ENCODE measurements around the gene THADA.
A peak's percentile ranks its signal among the peaks of the same experiment; 100 is the strongest.

Gene THADA

GRCh38 chr2:43188561-43189386 lies 407.1 kb downstream of the THADA start:
- DNase-seq, result no peak

GRCh38 chr2:43186679-43187374 lies 409.0 kb downstream of the THADA start:
- H3K36me3 Mint-ChIP-seq (ENCODE audit: low read depth), result no peaks in the 10 kb centered on the region
- H3K4me1 Mint-ChIP-seq, result peaks cover 55% of the 10 kb centered on the region
- H3K4me3 Mint-ChIP-seq, result no peak overlapping the region
- H3K27me3 Mint-ChIP-seq (ENCODE audit: low read depth, poor library complexity), result peaks cover 4% of the 10 kb centered on the region
- H3K27ac Mint-ChIP-seq, result peak overlapping the region; percentile 16
- DNase-seq, result no peak
- H3K9me3 Mint-ChIP-seq, result no peaks in the 10 kb centered on the region
- TF ChIP-seq CTCF (IDR thresholded peaks at IDR 0.05), result no peak

More at GRCh38 chr2:43188561-43189386, 407.1 kb downstream of the THADA start:
- Mint-ChIP-seq H3K9me3 (no peaks in the 10 kb centered on the region), H3K4me3 (no peak overlapping the region), H3K27ac (no peak overlapping the region), H3K36me3 (ENCODE audit: low read depth) (no peaks in the 10 kb centered on the region), H3K27me3 (ENCODE audit: low read depth, poor library complexity) (peaks cover 4% of the 10 kb centered on the region), H3K4me1 (peaks cover 65% of the 10 kb centered on the region)
- no peak for TF ChIP-seq CTCF (IDR thresholded peaks at IDR 0.05)

- Mint-ChIP-seq H3K27ac (peak overlapping the region; percentile 25), H3K27me3 (ENCODE audit: low read depth, poor library complexity) (peaks cover 4% of the 10 kb centered on the region), H3K9me3 (no peaks in the 10 kb centered on the region), H3K4me3 (no peak overlapping the region), H3K4me1 (peaks cover 55% of the 10 kb centered on the region), H3K36me3 (ENCODE audit: low read depth) (no peaks in the 10 kb centered on the region)
- no peak for DNase-seq
- no peak for TF ChIP-seq CTCF (IDR thresholded peaks at IDR 0.05)
Measured at GRCh38 chr2:43186321-43186678, 409.5 kb downstream of the THADA start.

- Mint-ChIP-seq H3K36me3 (ENCODE audit: low read depth) (no peaks in the 10 kb centered on the region), H3K4me1 (peaks cover 65% of the 10 kb centered on the region), H3K4me3 (no peak overlapping the region), H3K27ac (no peak overlapping the region), H3K27me3 (ENCODE audit: low read depth, poor library complexity) (peaks cover 4% of the 10 kb centered on the region), H3K9me3 (no peaks in the 10 kb centered on the region)
- DNase-seq, result no peak
- no peak for TF ChIP-seq CTCF (IDR thresholded peaks at IDR 0.05)
Measured at GRCh38 chr2:43185146-43185545, 410.7 kb downstream of the THADA start.

GRCh38 chr2:43184339-43184895 lies 411.4 kb downstream of the THADA start:
- peak overlapping the region; percentile 57 for H3K27ac Mint-ChIP-seq

More at GRCh38 chr2:43184339-43184895, 411.4 kb downstream of the THADA start:
- Mint-ChIP-seq H3K4me3 (no peak overlapping the region), H3K27me3 (ENCODE audit: low read depth, poor library complexity) (peaks cover 4% of the 10 kb centered on the region), H3K36me3 (ENCODE audit: low read depth) (no peaks in the 10 kb centered on the region), H3K9me3 (no peaks in the 10 kb centered on the region), H3K4me1 (peaks cover 67% of the 10 kb centered on the region)
- no peak for TF ChIP-seq CTCF (IDR thresholded peaks at IDR 0.05)
- DNase-seq, result no peak
